Type B pancreatic cell (in vitro differentiated cells): ENCODE results near the gene ERGIC3. TPM values are rescaled to one million over a fixed set of nuclear protein-coding genes. Genes with fewer than 3 reads are reported as not detected.
"Not testable (repeated sequence)": the region's sequence is repeated elsewhere in the genome, so short reads cannot be mapped to it uniquely, and the experiment has no call there.

Source experiments
- DNase-seq: peaks from one replicate; pipeline ENCODE4 v3.0.0; 2021; ENCODE audit warnings: mixed read lengths; ENCODE audit not compliant: unreplicated experiment; ENCODE audit errors: extremely low spot score
- H3K27ac Mint-ChIP-seq: 2 replicates; pipeline ENCODE4 v1.8.0; 2021; ENCODE audit warnings: mild to moderate bottlenecking, mixed read lengths
- H3K27me3 Mint-ChIP-seq: 2 replicates; pipeline ENCODE4 v1.8.0; 2021; ENCODE audit warnings: mixed read lengths
- H3K36me3 Mint-ChIP-seq: 2 replicates; pipeline ENCODE4 v1.8.0; 2021; ENCODE audit warnings: mixed read lengths
- H3K4me1 Mint-ChIP-seq: one replicate; pipeline ENCODE4 v1.8.0; 2021; ENCODE audit warnings: mixed read lengths; ENCODE audit not compliant: unreplicated experiment
- H3K4me3 Mint-ChIP-seq: 2 replicates; pipeline ENCODE4 v1.8.0; 2021; ENCODE audit warnings: mild to moderate bottlenecking, mixed read lengths
- H3K9me3 Mint-ChIP-seq: 2 replicates; pipeline ENCODE4 v1.8.0; 2021; ENCODE audit warnings: mixed read lengths
- total RNA-seq: library from RNA; stranded (reverse); gene quantifications from 2 replicates; pipeline ENCODE4 v1.2.1, GENCODE V29; 2021; ENCODE audit warnings: low replicate concordance
- TF ChIP-seq, protein P1 (sequence below): fragments of 200-600 bp; sonication (generic); conservative IDR thresholded peaks from 2 replicates; pipeline ENCODE4 v1.5.0; 2021; ENCODE audit warnings: antibody characterized with exemption, mild to moderate bottlenecking

Gene ERGIC3
- total RNA-seq, 1 donor from 2014 or later = 288 TPM

DNA sequence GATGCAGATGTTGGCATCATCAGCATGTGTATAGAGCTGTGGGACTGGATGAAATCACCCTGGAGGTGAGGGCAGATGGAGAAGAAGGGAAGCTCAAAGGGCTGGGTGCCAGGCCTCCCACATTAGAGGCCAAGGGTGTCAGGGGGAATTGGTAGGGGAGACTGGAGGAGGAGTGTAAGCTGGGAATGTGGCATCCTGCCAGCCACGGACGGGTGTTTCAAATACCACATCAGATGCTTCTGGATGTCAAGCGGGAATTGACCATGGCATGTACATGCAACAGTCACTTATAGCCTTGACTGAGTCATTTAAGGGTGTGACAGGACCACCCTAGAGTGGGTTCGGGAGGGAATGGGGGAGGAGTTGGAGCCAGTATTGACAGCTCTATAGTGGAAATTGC lies 9.6 kb downstream of the ERGIC3 start:
- H3K9me3 Mint-ChIP-seq = no peaks in the 10 kb centered on the region
- H3K36me3 Mint-ChIP-seq = peaks cover 5% of the 10 kb centered on the region
- no peak overlapping the region for H3K4me3 Mint-ChIP-seq
- TF ChIP-seq, protein P1, sequence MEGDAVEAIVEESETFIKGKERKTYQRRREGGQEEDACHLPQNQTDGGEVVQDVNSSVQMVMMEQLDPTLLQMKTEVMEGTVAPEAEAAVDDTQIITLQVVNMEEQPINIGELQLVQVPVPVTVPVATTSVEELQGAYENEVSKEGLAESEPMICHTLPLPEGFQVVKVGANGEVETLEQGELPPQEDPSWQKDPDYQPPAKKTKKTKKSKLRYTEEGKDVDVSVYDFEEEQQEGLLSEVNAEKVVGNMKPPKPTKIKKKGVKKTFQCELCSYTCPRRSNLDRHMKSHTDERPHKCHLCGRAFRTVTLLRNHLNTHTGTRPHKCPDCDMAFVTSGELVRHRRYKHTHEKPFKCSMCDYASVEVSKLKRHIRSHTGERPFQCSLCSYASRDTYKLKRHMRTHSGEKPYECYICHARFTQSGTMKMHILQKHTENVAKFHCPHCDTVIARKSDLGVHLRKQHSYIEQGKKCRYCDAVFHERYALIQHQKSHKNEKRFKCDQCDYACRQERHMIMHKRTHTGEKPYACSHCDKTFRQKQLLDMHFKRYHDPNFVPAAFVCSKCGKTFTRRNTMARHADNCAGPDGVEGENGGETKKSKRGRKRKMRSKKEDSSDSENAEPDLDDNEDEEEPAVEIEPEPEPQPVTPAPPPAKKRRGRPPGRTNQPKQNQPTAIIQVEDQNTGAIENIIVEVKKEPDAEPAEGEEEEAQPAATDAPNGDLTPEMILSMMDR = no peak
- H3K4me1 Mint-ChIP-seq = no peaks in the 10 kb centered on the region
- DNase-seq = no peak
- no peaks in the 10 kb centered on the region for H3K27me3 Mint-ChIP-seq
- no peak overlapping the region for H3K27ac Mint-ChIP-seq

DNA sequence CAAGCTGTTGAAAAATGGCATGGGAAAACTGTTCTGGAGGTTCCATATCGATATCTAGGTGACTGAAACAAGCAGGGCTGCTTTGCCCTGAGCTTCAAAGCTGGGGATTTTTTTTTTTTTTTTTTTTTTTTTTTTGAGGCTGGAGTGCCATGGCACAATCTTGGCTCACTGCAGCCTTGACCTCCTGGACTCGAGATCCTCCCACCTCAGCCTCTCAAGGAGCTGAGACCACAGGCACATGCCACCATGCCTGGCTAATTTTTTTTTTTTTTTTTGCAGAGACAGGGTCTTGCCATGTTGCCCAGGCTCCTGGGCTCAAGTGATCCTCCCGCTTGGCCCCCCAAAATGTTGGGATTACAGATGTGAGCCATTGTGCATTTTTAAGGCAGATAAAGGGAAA lies 11.0 kb downstream of the ERGIC3 start:
- Mint-ChIP-seq H3K27ac (no peak overlapping the region), H3K27me3 (no peaks in the 10 kb centered on the region), H3K4me3 (no peak overlapping the region), H3K36me3 (peaks cover 5% of the 10 kb centered on the region), H3K9me3 (no peaks in the 10 kb centered on the region), H3K4me1 (no peaks in the 10 kb centered on the region)
- TF ChIP-seq, protein P1 = no peak
- no peak for DNase-seq

DNA sequence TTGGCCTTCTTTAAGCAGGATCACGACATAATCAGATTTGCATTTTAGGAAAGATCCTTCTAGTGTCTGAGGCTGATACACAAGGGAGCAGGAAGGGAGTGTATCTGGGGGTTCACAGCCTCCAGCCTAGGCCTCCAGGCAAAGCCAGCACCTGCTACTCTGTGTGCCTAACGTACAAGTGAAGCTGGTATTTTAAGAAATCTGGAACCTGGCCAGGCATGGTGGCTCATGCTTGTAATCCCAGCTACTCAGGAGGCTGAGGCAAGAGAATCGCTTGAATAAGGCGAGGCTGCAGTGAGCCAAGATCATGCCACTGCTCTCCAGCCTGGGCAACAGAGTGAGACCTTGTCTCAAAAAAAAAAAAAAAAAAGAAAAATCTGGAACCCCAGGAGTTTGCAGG lies 13.6 kb downstream of the ERGIC3 start:
- peaks cover 14% of the 10 kb centered on the region for H3K36me3 Mint-ChIP-seq
- not testable (repeated sequence) for H3K9me3 Mint-ChIP-seq, DNase-seq, H3K27me3 Mint-ChIP-seq, H3K4me3 Mint-ChIP-seq, H3K4me1 Mint-ChIP-seq, H3K27ac Mint-ChIP-seq

DNA sequence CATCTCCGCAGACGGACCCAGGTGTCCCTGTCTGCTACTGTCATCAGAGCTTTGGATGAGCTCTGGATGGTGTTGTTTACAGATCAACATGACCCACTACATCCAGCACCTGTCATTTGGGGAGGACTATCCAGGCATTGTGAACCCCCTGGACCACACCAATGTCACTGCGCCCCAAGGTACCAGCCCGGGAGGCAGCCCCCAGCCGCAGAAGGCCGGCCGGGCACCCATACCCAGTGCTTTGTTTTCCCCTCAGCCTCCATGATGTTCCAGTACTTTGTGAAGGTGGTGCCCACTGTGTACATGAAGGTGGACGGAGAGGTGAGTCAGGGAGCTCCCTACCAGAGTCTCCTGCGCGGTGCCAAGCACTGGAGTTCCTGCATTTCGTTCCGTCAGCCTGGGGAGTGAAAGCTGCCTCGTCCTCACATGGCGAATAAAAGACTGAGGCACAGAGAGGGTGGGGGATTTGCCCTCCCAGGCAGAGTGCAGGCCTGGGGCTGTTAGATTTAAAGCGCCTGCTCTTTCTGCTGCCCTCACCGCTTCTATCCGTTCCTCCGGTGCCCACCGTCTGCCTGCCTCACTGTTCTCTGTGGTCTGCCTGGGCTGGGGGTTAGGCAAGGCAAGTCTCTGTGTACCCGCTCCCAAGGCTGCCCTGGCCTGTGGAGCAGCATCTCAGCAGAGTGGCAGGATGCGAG lies 14.2 kb downstream of the ERGIC3 start:
- TF ChIP-seq, protein P1 = no peak
- peaks cover 14% of the 10 kb centered on the region for H3K36me3 Mint-ChIP-seq
- no peaks in the 10 kb centered on the region for H3K9me3 Mint-ChIP-seq
- no peak overlapping the region for H3K27ac Mint-ChIP-seq
- H3K4me1 Mint-ChIP-seq = no peaks in the 10 kb centered on the region
- H3K27me3 Mint-ChIP-seq = no peaks in the 10 kb centered on the region
- H3K4me3 Mint-ChIP-seq = no peak overlapping the region
- DNase-seq = no peak

DNA sequence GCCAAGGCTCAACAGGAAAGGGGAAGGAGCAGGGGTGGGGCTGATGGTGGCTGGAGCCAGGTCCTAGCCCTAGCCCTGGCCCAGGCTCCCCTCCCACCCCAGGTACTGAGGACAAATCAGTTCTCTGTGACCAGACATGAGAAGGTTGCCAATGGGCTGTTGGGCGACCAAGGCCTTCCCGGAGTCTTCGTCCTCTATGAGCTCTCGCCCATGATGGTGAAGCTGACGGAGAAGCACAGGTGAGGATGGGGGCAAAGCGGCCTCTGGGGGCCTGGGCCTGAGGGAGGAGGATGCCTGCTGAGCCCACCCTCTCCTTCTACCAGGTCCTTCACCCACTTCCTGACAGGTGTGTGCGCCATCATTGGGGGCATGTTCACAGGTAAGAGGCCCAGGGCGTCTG lies 15.0 kb downstream of the ERGIC3 start:
- Mint-ChIP-seq H3K4me1 (no peaks in the 10 kb centered on the region), H3K4me3 (no peak overlapping the region), H3K27ac (no peak overlapping the region), H3K36me3 (peaks cover 14% of the 10 kb centered on the region), H3K9me3 (no peaks in the 10 kb centered on the region), H3K27me3 (no peaks in the 10 kb centered on the region)
- TF ChIP-seq, protein P1 = no peak
- DNase-seq = no peak

DNA sequence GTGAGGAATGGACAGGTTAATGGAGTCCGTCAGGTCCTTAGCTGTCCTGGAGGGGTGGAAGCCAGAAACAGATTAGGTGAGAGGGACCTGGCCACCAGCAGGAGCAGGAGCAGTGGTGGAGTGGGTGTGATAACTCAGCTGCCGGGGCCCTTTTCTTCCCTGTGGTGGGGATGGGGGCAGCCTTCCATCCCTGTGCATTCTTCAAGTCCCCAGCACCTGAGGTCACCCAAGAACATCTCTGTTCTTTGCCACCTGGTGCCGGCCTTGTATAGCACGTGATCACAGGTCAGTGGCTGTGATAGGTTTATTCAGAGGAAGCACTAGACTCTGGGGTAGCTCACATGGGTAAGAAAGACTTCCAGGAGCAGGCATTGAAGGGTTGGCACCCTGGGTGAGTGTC lies 16.6 kb downstream of the ERGIC3 start:
- Mint-ChIP-seq H3K36me3 (peaks cover 14% of the 10 kb centered on the region), H3K27ac (no peak overlapping the region), H3K9me3 (no peaks in the 10 kb centered on the region), H3K4me1 (no peaks in the 10 kb centered on the region), H3K4me3 (no peak overlapping the region), H3K27me3 (no peaks in the 10 kb centered on the region)
- TF ChIP-seq, protein P1 = no peak
- no peak for DNase-seq
